Gastroesophageal sphincter (tissue), 4 donors: Measurements from ENCODE around the gene RDH12. TPM values are rescaled to one million over a fixed set of nuclear protein-coding genes. Genes with fewer than 3 reads are reported as not detected.

Source experiments
- ATAC-seq: fragments of 150-250 bp; one replicate; pipeline ENCODE4 v1.9.1; 2016; ENCODE audit warnings: mild to moderate bottlenecking, moderate library complexity
- H3K27ac ChIP-seq, 4 donors: fragments of 200-600 bp; sonication (generic) in 3 of 4; 1 replicate in 3 of 4; 2 replicates in 1 of 4; pipeline ENCODE4 v1.5.1; 2016 to 2019
- H3K27me3 ChIP-seq: fragments of 200-600 bp; sonication (generic); one replicate; pipeline ENCODE4 v1.5.1; 2019
- H3K36me3 ChIP-seq, 2 donors: fragments of 200-600 bp; sonication (generic); one replicate each; pipeline ENCODE4 v1.5.1; 2019; ENCODE audit warnings: control low read depth in 1 of 2
- H3K4me1 ChIP-seq, 3 donors: fragments of 200-600 bp; sonication (generic); 1 replicate in 2 of 3; 2 replicates in 1 of 3; pipeline ENCODE4 v1.5.1; 2016 to 2019; ENCODE audit warnings: control low read depth in 2 of 3
- H3K4me3 ChIP-seq, 2 donors: fragments of 200-600 bp; sonication (generic); one replicate each; pipeline ENCODE4 v1.5.1; 2019; ENCODE audit warnings: mild to moderate bottlenecking in 1 of 2, moderate library complexity in 1 of 2
- H3K9me3 ChIP-seq, 3 donors: fragments of 200-600 bp; sonication (generic); one replicate each; pipeline ENCODE4 v1.5.1; 2017 to 2019; ENCODE audit warnings: control low read depth in 2 of 3
- CTCF ChIP-seq, 4 experiments: fragments of 200-600 bp in 2 of 4; fragments of 450-650 bp in 2 of 4; sonication (generic) in 1 of 4; IDR thresholded peaks; one replicate each; pipeline ENCODE4 v1.5.1; 2017 to 2019; ENCODE audit warnings: antibody characterized with exemption in 4 of 4, mild to moderate bottlenecking in 2 of 4, moderate library complexity in 2 of 4
- EP300 ChIP-seq: sonication (generic); formaldehyde crosslinking; IDR thresholded peaks from one replicate; pipeline ENCODE4 v1.6.1; 2017; ENCODE audit warnings: antibody characterized with exemption, mild to moderate bottlenecking
- POLR2A ChIP-seq, 2 donors: fragments of 450-650 bp; IDR thresholded peaks; one replicate each; pipeline ENCODE4 v1.6.1; 2017; ENCODE audit warnings: antibody characterized with exemption in 2 of 2, mild to moderate bottlenecking in 2 of 2, moderate library complexity in 1 of 2
- POLR2AphosphoS5 ChIP-seq: sonication (generic); formaldehyde crosslinking; IDR thresholded peaks from one replicate; pipeline ENCODE4 v1.6.1; 2017; ENCODE audit warnings: antibody characterized with exemption
- WGBS, 2 donors: methylation state at CpG; one replicate each; pipeline ENCODE4 v1.1.5; 2018; ENCODE audit warnings: low coverage in 1 of 2; 5-methylcytosine and 5-hydroxymethylcytosine counted together
- total RNA-seq, 4 donors: library from RNA; depleted of rRNA; stranded (reverse); fragments of >200 nt; gene quantifications; one replicate each; pipeline ENCODE4 v1.1.0, GENCODE V29; 2016

RDH12 gene
- total RNA-seq, 4 donors from 2014 or later: 0.20 TPM; not detected in 3

GRCh38 chr14:67721875-67722274, 20.2 kb downstream of the RDH12 start:
- 64 to 66% methylated on average over 5 of the region's 5 CpGs for WGBS, 2 donors
- Histone ChIP-seq H3K27ac (peak overlapping the region in 1 of 4 donors; percentile 4), H3K9me3 (peaks cover 0 to 4% (median 0%) of the 10 kb centered on the region in 3 donors), H3K4me1 (peaks cover 0 to 11% (median 9%) of the 10 kb centered on the region in 3 donors), H3K27me3 (peaks cover 7% of the 10 kb centered on the region), H3K4me3 (no peak overlapping the region), H3K36me3 (no peaks in the 10 kb centered on the region)
- TF ChIP-seq POLR2AphosphoS5 (no peak), CTCF (IDR thresholded peaks at IDR 0.05) (no peak), POLR2A (IDR thresholded peaks at IDR 0.05) (no peak), EP300 (no peak)
- no peak for ATAC-seq

GRCh38 chr14:67722293-67722692, 20.6 kb downstream of the RDH12 start:
- ATAC-seq: peak; percentile 89
- H3K36me3 ChIP-seq: no peaks in the 10 kb centered on the region
- H3K27me3 ChIP-seq: peaks cover 7% of the 10 kb centered on the region
- H3K4me3 ChIP-seq: no peak overlapping the region
- peaks cover 0 to 11% (median 9%) of the 10 kb centered on the region in 3 donors for H3K4me1 ChIP-seq
- TF ChIP-seq POLR2AphosphoS5 (peak; percentile 16), EP300 (no peak)
- peaks cover 0 to 6% (median 0%) of the 10 kb centered on the region in 3 donors for H3K9me3 ChIP-seq
- H3K27ac ChIP-seq: peak overlapping the region in 1 of 4 donors; percentile 4
- 0 to 33% methylated on average over 2 to 3 of the region's 3 CpGs for WGBS, 2 donors

- Histone ChIP-seq H3K36me3 (no peaks in the 10 kb centered on the region), H3K27ac (no peak overlapping the region), H3K9me3 (peaks cover 0 to 6% (median 0%) of the 10 kb centered on the region in 3 donors), H3K4me1 (peaks cover 0 to 11% (median 9%) of the 10 kb centered on the region in 3 donors), H3K4me3 (no peak overlapping the region), H3K27me3 (peaks cover 7% of the 10 kb centered on the region)
- TF ChIP-seq CTCF (IDR thresholded peaks at IDR 0.05): no peak
- no peak for TF ChIP-seq POLR2A (IDR thresholded peaks at IDR 0.05)
- no peak for TF ChIP-seq EP300
- TF ChIP-seq POLR2AphosphoS5: no peak
- no peak for ATAC-seq
- 85 to 88% methylated on average over 2 to 5 of the region's 5 CpGs for WGBS, 2 donors
These were observed 23.5 kb downstream of the RDH12 start for GRCh38 chr14:67725171-67725570.

GRCh38 chr14:67727361-67727760, 25.7 kb downstream of the RDH12 start:
- Histone ChIP-seq H3K27ac (no peak overlapping the region), H3K4me1 (peaks cover 0 to 6% (median 4%) of the 10 kb centered on the region in 3 donors), H3K9me3 (peaks cover 0 to 6% (median 0%) of the 10 kb centered on the region in 3 donors), H3K36me3 (no peaks in the 10 kb centered on the region), H3K27me3 (peaks cover 7% of the 10 kb centered on the region), H3K4me3 (no peak overlapping the region)
- TF ChIP-seq POLR2AphosphoS5 (no peak), CTCF (IDR thresholded peaks at IDR 0.05) (no peak), EP300 (no peak), POLR2A (IDR thresholded peaks at IDR 0.05) (no peak)
- WGBS, 2 donors: 93% methylated on average over 3 to 4 of the region's 7 CpGs
- ATAC-seq: no peak

GRCh38 chr14:67728258-67728657, 26.6 kb downstream of the RDH12 start:
- H3K9me3 ChIP-seq: peaks cover 0 to 6% (median 0%) of the 10 kb centered on the region in 3 donors
- no peaks in the 10 kb centered on the region for H3K36me3 ChIP-seq
- TF ChIP-seq POLR2AphosphoS5 (no peak), POLR2A (IDR thresholded peaks at IDR 0.05) (no peak), CTCF (IDR thresholded peaks at IDR 0.05) (no peak), EP300 (no peak)
- no peak overlapping the region for H3K4me3 ChIP-seq
- H3K4me1 ChIP-seq: no peaks in the 10 kb centered on the region
- no peak overlapping the region for H3K27ac ChIP-seq
- H3K27me3 ChIP-seq: peaks cover 7% of the 10 kb centered on the region
- no peak for ATAC-seq
